C4-2B (cell line): ENCODE results near the gene CTLA4.

Experiments used
- H3K27ac ChIP-seq: fragments of 450-650 bp; 2 replicates; pipeline ENCODE4 v1.5.1; 2017
- ZFX ChIP-seq: fragments of 450-650 bp; IDR thresholded peaks from 2 replicates; pipeline ENCODE4 v1.6.1; 2017
- TF ChIP-seq, protein P1 (sequence below): fragments of 450-650 bp; conservative IDR thresholded peaks from 2 replicates; pipeline ENCODE4 v1.5.1; 2017; ENCODE audit warnings: mild to moderate bottlenecking

The CTLA4 gene

DNA sequence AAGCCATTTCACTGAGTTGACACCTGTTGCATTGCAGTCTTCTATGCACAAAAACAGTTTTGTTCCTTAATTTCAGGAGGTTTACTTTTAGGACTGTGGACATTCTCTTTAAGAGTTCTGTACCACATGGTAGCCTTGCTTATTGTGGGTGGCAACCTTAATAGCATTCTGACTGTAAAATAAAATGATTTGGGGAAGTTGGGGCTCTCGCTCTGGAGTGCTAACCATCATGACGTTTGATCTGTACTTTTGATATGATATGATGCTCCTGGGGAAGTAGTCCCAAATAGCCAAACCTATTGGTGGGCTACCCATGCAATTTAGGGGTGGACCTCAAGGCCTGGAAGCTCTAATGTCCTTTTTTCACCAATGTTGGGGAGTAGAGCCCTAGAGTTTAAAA lies 3.4 kb downstream of the CTLA4 start:
- TF ChIP-seq, protein P1, sequence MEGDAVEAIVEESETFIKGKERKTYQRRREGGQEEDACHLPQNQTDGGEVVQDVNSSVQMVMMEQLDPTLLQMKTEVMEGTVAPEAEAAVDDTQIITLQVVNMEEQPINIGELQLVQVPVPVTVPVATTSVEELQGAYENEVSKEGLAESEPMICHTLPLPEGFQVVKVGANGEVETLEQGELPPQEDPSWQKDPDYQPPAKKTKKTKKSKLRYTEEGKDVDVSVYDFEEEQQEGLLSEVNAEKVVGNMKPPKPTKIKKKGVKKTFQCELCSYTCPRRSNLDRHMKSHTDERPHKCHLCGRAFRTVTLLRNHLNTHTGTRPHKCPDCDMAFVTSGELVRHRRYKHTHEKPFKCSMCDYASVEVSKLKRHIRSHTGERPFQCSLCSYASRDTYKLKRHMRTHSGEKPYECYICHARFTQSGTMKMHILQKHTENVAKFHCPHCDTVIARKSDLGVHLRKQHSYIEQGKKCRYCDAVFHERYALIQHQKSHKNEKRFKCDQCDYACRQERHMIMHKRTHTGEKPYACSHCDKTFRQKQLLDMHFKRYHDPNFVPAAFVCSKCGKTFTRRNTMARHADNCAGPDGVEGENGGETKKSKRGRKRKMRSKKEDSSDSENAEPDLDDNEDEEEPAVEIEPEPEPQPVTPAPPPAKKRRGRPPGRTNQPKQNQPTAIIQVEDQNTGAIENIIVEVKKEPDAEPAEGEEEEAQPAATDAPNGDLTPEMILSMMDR: no peak
- TF ChIP-seq ZFX: no peak
- no peak overlapping the region for H3K27ac ChIP-seq

DNA sequence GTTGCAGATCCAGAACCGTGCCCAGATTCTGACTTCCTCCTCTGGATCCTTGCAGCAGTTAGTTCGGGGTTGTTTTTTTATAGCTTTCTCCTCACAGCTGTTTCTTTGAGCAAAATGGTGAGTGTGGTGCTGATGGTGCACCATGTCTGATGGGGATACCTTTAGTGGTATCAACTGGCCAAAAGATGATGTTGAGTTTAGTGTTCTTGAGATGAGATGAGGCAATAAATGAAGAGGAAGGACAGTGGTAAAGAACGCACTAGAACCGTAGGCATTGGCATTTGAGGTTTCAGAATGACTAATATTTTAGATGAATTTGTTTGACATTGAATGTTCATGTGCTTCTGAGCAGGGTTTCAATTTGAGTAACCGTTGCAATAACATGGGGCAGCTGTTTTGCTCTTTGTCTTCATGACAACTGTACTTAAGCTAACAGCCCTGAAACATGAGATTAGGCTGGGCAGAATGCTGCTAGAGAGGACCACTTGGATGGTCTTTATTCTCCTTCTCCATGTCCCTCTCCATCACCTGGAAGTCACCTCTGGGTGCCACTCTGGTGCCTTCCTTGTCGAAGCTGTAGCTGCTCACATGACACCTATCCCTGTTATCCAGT lies 3.9 kb downstream of the CTLA4 start:
- no peak overlapping the region for H3K27ac ChIP-seq
- TF ChIP-seq ZFX: no peak
- TF ChIP-seq, protein P1: no peak

DNA sequence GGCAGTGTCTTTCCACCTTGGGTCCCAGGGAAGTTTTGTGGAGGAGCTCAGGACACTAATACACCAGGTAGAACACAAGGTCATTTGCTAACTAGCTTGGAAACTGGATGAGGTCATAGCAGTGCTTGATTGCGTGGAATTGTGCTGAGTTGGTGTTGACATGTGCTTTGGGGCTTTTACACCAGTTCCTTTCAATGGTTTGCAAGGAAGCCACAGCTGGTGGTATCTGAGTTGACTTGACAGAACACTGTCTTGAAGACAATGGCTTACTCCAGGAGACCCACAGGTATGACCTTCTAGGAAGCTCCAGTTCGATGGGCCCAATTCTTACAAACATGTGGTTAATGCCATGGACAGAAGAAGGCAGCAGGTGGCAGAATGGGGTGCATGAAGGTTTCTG lies 5.9 kb downstream of the CTLA4 start:
- H3K27ac ChIP-seq: no peak overlapping the region
- no peak for TF ChIP-seq ZFX
- TF ChIP-seq, protein P1: no peak

DNA sequence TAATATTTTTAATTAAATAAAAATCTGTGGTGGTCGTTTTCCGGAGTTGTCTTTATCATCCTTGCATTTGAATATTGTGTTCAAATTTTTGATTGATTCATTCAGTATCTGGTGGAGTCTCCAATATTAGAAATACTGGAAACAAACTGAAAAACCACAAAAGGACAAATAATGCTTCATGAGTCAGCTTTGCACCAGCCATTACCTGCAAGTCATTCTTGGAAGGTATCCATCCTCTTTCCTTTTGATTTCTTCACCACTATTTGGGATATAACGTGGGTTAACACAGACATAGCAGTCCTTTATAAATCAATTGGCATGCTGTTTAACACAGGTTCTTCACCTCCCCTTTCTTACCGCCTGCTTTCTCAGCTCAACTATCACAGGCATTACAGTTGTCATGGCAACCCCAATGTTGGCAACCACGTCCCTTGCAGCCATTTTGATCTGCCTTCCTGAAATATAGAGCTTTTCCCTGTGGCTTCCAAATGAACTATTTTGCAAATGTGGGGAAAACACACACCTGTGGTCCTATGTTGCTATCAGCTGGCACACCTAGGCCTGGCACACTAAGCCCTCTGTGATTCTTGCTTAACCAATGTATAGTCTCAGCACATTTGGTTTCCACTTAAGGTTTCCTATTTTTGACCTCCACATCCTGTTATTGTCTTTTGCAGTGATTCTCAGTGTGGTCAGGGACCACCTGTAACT lies 6.5 kb downstream of the CTLA4 start:
- TF ChIP-seq ZFX: no peak
- TF ChIP-seq, protein P1: no peak
- H3K27ac ChIP-seq: no peak overlapping the region

DNA sequence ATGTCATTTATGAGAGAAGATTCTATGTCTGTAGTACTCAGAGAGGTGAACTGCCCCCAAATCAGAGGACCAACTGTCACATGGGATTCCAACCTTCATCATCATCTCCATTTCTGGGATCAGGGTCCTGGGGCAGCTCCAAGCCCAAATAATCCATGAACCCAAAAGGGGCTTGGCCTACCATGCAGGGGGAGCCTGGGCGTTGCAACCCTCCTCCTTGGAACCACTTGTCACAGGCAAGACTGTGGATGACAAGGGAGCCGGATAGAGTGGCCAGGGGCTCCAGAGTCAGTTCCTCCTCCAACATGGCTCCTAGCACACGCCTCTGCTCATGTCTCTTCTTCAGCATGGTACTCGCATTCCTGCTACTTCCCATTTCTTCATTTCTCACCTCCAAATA lies 7.9 kb downstream of the CTLA4 start:
- TF ChIP-seq ZFX: no peak
- TF ChIP-seq, protein P1: no peak
- H3K27ac ChIP-seq: no peak overlapping the region

DNA sequence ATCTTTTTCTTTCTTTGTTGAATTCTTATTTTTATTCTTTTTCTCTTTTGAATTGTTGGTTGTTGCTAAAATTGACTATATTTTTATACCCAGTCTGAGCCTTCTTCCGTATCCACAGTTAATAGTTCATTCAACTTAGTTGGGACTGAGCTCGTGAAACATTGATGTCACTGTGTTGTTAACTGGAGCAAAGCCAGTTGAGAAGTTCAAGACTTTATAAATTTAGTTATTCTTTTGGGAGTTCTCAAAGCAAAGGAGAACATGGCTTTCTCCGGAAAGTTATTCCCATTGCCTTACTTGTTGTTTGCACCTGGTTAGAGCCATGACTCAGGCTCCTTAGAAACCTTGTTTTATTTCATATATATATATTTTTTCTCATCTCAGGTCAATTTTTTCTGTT lies 8.8 kb downstream of the CTLA4 start:
- TF ChIP-seq ZFX: no peak
- TF ChIP-seq, protein P1: no peak
- H3K27ac ChIP-seq: no peak overlapping the region

DNA sequence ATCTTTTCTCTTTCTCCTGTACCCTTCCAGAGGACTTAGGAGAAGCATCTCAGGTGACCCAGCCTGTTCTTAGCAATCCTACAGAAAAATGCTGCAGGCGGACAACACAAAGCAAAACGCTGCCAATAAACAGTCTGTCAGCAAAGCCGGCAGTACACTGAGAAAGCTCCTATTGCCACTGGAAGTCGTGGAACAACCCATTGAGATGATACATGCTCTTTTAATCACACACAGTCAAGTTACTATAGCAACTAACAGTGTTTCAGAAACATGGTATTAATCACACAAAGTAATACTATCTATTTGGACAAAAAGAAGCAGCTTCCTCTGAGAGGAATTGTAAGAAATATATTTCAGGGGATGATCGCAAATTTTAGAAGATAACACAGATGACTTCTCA lies 10.5 kb downstream of the CTLA4 start:
- H3K27ac ChIP-seq: no peak overlapping the region
- TF ChIP-seq, protein P1: no peak
- TF ChIP-seq ZFX: no peak
